Ovary (tissue), 3 donors: ENCODE measurements around the gene DGUOK.

ENCODE experiments used
- CTCF ChIP-seq, 3 donors: fragments of 450-650 bp in 2 of 3; fragments of 200-600 bp in 1 of 3; IDR thresholded peaks; one replicate each; pipeline versions ENCODE4 v1.5.1 to v1.8.0; 2016 to 2022; ENCODE audit warnings: antibody characterized with exemption in 3 of 3, mild to moderate bottlenecking in 1 of 3
- POLR2A ChIP-seq: fragments of 450-650 bp; IDR thresholded peaks from one replicate; pipeline ENCODE4 v1.6.1; 2017; ENCODE audit warnings: antibody characterized with exemption, mild to moderate bottlenecking, moderate library complexity
- donor health status: DM: no; HTN: no; CAD: no.

DNA sequence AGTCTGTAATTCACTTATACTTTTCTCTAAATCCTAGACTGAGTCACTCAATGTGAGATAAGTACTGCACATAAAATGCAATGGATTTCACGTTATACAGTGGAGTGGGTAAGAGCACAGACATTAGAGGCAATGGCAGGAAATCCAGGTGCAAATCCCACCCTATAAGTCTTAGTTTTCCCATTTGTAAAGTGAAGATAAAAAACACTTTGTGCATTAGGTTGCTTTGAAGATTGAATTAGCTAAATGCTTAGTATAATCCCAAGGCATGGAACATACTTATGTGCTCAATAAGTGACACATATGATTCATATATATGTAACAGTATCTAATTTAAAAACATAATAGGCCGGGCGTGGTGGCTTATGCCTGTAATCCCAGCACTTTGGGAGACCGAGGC, 23.4 kb upstream of the DGUOK start:
- TF ChIP-seq CTCF (IDR thresholded peaks at IDR 0.05): no peak
- TF ChIP-seq POLR2A: no peak
